HG03520 (cell line): ENCODE data around the gene DACT2.
"Not testable (repeated sequence)": the region's sequence is repeated elsewhere in the genome, so short reads cannot be mapped to it uniquely, and the experiment has no call there.

Experiments used
- ATAC-seq: cut with Tn5 transposase; IDR thresholded peaks from one replicate; pipeline ENCODE4 v1.9.1; 2021; ENCODE audit warnings: mild to moderate bottlenecking, moderate library complexity; ENCODE audit not compliant: unreplicated experiment

The DACT2 gene

DNA sequence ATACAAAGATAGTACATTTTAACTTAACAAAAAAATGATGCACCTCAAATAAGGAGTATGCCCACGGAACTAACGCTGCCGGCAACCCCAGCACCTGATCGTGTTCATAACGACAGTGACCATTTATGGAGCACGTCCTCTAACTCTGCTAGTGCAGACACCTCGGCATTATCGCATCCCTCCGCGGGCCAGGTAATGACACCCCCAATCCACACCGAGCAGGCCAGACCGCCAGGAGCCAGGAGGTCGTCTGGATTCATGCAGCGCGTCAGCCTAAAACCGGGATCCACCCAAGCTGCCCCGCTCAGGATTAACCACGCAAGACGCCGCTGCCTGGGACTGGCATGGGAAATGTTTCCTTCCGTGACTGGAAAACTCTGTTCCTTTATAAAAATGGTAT is 34.1 kb downstream of the DACT2 start:
- no peak for ATAC-seq

DNA sequence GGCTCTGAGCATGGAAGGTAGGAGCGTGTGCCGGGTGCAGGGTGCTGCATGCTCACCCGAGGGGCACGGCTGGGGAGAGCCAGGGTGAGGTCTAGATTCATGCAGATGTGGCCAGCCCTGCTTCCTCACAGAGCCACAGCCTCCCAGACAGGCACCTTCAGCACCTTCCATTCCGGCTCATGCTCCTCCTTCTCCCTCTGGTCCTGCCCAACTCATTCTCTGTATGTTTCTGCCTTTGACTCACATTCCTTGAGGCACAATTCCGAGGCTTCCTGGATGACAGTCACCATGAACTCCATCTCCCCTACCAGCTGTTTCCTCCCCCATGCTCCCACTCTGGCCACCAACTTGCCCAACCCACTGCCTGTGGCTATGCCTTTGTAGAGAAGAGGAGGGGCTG is 35.4 kb downstream of the DACT2 start:
- ATAC-seq = no peak

DNA sequence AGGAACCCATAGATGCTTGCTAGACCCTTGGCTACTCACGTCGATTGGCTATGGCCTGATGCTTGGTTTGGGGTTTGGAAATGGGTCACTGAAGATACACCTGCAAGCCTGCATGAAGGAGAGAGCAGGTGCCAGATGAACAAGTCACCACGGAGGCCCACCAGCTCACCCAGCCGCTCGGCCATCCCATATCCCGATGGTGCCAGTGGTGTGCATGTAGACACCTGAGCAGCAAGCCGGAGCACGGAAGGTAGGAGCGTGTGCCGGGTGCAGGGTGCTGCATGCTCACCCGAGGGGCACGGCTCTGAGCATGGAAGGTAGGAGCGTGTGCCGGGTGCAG is 35.9 kb downstream of the DACT2 start:
- ATAC-seq = no peak

DNA sequence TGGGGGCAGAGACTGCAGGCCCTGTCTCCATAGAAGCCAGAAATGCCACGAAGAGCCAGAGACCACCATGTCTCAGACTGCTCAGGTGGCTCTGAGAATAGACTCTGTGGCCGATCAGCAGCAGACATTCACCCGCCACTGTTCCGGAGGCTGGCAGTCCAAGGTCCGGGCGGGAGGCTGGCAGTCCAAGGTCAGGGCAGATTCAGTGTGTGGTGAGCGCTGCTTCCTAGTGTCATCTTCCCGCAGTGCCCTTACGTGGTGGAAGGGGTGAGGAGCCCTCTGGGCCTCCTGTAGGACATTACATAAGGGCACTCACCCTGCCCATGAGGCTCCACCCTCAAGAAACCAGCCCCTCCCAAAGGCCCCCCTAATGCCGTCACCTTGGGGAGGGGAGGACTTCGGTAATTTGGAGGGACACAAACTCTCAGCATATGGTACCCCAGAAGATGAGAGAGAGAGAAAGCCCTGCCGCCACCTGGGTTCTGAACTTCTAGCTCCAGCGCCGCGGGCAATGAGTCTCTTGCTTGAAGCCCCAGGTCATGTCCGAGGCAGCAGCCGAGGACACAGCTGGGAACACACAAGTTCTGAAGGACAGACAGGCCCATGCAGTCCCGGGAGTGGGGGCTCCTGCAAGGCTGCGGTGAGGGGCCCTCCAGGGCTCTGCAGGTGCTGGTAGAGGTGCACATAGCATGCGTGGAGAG is 36.4 kb downstream of the DACT2 start:
- ATAC-seq = no peak

DNA sequence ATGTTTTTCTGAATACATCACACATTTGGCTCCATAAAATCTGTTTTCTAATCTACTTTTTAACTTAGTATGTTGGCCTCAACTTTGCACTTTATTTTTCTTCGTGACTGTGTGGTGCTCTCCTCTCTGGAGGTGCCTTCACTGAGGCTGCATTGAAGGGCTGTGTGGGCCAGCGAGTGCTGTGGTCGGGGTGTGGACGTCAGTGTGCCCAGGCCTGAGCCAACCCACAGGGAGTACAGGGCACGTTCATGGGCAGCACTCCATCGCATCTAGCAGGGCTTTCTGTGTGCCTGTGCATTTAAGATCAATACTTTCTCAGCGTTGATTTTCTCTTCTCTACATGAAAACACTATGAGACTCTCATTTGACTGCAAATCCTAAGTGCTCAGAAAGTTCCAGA is 37.8 kb downstream of the DACT2 start:
- no peak for ATAC-seq

DNA sequence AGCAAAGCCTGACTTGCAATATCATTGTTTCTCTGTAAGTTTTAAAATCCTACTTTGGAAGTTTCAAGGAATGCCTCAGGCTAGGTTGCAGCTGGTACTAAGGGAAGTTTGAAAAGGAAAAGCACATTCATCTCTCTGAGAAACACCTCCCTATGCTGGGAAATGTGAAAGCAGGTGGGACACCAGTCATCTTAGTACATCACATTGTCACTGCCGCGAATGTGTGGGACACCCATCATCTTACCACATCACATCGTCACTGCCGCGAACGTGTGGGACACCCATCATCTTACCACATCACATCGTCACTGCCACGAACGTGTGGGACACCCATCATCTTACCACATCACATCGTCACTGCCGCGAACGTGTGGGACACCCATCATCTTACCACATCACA is 38.3 kb downstream of the DACT2 start:
- not testable (repeated sequence) for ATAC-seq

DNA sequence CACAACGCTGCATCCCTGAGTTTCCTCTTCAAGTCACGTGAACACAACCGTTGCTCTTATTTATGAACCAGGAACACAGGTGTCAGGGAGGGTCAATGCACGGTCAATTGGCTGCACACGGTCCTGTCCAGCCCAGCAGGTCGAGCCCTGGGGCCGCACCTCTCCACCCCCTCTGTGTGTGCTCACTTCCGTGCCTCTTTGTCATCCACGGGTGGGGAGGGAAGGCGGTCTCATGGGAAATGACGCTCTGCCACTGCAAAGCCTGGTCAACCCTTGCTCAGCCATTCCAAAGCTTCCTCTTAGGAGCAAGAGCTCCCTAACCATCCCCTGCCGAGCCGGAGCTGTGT is 38.7 kb downstream of the DACT2 start:
- no peak for ATAC-seq

DNA sequence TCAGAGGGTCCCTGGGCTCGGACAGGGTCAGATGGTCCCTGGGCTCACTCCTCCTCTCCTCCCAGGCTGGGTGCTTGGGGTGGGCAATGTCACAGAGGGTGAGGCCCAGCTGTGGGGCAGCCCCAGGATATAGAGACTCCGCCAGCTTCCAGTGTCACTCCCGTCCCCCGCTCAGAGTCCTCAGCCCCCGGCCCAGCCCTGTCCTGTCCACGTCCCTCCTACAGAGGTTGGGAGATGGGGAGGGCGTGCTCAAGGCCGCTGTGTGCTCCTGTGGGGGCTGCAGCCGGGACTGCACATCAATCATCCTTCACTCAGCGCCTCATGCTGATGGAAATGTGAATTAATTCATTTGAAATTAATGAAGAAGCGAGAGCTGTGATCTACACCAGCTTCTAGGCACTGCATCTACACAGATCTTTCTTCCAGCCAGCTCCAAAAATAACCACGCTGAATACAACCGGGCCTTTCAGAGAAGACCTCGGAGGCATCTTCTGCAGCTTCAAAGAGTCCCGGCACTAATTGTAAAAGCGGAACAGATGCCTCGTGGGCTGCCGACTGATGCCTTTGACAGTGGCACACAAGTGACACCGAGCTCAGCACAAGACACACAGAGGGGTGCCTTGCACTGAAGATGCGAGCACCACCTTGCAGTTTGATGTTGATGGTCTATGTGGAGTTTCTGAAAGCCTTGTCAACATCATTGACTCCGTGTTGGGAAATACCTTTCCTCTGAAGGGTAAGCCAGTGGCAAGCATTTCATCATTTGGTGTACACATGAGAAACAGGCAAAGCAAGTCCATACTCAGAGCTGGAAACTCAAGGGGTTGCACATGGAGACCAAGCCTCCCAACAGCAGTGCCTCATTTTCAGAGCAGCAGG is 39.3 kb downstream of the DACT2 start:
- ATAC-seq = no peak

DNA sequence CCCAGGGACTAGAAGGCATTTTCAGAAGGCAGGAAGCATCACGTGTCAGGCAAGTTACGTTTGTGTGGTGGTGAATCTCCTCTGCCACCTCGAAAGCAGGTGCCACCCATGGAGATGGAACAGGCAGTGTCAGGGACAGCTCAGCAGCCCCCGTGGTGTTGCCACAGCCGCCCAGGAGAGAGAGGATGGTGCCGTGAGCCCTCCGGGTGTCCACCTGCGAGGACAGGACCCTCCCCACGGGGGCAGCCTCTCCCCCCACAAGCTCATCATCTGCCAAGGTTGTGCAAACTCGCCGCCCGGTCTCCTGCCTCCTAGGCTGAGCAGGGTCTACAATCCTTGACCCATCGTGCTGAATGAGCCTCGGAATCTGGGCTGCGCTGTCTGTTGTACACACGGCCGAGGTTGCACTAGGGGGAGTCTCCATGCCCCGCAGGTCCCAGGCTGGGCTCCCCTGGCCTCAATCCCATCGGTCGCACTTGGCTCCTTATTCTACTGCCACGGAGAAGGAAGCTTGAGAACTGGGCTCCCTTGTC is 40.1 kb downstream of the DACT2 start:
- no peak for ATAC-seq

DNA sequence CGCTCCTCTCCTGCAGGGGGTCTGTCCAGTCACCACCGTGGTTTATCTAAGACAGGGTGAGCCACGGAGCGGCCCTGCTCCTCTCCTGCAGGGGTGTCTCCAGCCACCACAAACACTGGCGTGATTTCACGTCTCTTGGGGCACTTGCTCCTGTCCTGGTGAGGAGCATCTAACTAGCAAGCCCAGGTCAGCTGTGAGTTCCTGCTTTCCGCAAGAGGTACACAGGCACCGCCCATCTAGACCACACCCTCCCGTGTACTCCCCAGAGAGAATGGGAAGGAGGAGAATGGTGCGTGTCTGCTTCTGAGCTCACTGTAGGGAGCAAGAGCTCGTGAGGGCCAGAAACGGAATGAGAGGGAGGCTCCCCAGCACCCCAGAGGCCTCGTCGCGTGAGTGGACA is 40.7 kb downstream of the DACT2 start:
- no peak for ATAC-seq

DNA sequence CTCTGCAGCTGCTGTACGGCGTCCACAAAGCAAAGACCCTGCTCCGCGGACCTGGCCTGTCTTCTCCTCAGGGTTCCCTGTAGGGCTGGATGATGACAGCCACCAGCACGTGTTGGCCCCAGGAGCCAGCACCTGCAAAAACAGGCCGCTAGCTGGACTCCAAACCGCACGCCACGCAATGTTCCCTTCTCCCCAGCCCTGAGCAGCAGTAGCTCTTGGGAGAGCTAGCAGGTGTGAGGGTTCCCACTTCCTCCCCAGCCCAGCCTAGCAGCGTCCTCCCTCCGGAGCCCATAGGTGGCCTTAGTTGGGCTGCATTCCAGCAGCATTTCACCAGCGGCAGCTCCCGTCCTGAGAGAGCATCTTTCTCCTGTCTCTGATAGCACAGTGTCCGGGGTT is 42.3 kb downstream of the DACT2 start:
- no peak for ATAC-seq

DNA sequence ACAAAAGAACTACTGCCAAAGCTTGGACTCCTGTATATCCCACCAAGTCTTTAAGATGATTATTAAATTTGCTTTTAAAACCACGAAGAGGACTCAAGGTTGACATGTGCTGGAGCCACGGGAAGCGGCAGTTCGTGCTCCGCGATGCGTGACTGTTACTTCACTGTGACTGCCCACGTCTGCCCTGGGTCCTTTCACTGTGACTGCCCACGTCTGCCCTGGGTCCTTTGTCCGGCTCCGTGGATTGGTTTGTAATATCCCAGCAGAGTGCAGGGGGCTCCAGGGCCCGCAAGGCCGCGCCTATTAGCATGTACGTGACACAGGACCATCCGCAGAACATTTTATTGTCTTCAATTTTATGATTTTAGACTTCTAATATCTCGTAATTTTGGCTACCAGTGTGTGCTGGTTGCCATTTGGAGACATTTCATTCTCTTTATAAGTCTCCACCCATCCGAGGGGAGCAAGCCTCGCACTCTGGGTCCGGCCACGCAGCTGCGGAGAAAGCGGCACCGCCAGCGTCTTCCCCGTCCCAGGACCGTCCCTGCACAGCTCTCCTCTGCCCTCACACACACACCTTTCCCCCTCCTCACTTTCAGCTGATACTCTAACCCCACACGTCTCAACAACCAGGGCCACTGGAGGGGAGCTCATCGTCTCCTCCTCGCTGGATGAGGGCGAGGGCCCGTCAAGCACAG is 42.9 kb downstream of the DACT2 start:
- ATAC-seq = no peak

DNA sequence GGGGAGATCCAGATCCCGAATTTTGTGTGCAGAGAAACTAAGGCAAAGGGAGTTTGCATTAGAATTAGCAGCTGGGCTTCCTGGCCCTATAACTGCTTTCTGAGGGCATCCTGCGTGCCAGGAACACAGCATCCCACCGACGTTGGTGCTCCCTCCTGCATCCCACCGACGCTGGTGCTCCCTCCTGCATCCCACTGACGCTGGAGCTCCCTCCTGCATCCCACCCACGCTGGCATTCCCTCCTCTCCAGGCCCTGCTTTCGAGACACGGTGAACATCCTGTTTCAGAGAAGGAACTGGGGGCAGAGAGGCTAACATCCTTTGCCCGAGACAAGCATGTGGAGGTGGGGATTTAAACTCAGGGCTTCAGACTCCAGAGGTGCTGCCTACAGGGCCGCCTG is 44.4 kb downstream of the DACT2 start:
- ATAC-seq = no peak

DNA sequence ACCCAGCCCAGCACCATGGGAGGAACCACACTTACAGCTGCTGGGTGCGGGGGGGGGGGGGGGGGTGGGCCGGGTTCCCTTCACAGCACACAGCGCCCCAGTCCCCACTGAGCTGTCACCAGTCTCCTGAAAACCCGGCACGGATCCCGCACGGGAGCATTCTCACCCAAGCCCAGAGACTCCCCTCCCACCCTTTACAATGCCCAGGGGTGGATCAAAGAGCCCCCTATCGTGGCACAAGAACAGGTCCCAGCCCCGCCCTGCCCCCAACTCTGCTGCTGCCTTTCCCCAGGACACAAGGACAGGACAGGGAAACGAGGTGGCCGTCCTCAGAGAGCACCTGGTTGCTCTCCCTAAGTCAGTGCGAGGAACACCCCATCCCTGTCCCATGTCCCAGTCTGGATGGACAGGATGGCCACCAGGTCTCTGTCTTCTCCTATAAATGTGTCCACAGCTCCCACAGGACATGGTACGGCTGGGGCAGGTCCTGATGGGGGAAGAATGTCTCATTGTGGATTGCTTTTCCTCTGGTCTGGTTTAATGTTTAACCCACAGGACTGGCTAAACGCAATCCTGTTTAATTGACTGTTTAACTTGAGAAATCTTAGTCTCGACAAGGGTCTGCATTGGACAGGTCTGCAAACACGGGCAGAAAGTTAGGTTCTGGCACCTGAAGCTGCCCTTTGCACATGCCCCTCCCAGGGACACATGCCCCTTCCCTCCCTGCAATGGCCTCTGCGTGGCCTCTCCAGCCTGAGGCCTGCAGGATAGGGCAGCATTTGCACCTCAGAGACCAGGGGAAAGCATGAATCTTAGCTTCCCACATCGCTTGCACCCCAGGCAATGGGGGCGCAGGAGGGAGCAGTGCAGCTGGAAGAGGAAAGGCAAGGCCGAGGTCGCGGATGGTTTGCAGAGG is 45.3 kb downstream of the DACT2 start:
- no peak for ATAC-seq

DNA sequence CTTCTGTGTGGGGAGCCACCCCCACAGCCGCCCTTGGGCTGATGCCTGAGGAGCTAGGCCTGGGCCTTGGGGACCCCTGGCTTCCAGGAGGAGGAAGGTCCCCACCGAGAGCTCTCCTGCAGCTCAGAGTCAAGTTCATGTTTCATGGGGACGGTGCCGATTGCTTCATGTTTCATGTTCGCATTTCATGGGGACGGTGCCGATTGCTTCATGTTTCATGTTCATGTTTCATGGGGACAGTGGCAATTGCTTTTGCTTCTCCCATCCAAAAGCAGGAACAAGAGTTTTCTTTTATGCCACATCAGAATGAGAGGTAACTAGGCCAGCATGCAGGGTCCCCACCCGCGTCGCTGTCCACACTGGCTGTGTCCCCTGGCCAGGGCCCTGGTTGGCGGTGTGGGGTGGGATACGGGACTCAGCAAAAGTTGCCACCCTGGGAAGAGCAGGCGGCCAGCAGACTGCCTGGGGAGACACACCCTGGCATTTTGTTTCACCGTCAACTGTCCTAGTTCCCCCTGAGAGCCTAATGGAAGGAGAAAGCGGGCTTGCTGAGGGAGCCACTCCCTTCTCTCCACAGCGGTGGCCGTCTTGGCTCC is 46.0 kb downstream of the DACT2 start:
- ATAC-seq = no peak

DNA sequence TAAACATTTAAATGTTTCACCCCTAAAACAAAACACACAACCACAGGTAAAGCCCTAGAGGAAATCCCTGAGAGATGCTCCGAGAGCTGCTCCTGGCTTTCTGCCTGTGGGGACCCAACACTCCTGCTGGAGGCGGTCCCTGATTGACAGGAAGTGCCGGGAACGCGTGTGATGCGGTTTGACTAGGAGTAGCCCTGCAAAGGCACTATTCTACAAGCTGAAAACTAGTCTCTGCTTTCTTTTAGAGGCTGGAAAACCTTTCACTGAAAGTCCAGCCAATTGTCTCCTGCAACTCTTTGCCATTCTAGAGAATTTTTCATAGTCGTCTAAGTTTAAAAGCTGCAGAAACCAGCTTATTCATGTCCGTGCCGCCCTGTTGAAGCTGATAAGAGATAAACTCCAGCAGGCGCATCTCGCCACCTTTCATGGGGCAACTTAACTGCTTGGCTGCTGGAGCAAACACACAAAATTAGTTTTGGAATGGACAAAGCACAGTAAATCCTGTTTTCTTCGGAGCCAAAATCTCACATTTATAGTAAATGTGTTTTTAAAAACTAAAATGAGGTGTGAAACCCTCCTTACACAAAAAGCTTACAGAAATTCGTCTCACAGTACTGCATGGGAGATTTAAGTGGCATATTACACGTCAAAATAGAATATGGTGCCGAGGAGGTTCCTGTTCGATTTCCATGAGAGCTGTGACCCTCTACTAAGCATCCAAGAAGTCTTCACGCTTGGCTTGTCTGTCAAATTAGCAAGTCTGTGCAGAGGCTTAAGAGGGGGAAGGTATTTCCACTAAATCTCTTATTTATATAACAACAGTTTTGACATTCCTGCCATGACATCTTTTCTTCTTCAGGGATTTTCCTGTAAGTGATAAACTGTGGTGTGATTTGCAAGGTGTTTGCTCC is 46.9 kb downstream of the DACT2 start:
- no peak for ATAC-seq

DNA sequence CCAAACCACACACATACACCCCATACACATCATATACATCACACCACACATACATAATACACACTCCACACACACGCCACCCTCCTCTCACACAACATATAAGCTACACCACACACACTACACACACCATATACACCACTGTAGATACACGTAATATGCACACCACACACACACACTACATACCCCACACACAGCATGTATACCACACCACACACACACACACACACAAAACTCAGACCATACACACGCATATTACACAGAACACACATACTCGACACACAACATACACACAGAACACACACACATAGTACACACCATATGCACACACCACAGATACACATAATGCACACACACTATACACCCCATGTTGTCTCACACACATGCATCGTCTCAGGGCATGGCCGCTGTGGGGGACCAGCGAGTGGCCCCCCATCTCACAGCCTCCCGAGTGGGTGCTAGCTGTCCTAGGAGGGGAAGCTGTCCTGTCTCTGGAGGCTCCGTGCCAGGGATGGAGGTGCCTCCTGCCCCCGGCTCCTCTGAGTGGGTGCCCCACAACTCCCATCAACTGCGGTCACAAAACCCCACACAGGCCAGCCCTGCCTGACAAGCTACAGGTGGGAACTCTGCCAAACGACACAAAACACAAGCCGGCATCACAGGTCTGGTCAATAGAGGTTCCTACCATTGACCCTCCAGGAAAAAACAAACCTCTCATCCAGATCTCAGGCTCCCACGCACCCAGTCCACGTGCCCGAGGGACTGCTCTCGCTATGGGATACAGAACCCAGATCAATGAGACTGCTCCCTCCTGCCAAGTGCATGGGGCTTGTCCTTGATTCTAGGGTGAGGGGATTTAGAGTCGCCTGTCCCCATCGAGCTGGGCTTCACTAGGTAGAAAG is 49.1 kb downstream of the DACT2 start:
- no peak for ATAC-seq
